G401 (cell line): ENCODE data around the gene CALB2. TPM values are rescaled to one million over a fixed set of nuclear protein-coding genes. Genes with fewer than 3 reads are reported as not detected.

Source experiments
- DNase-seq: peaks from one replicate; pipeline ENCODE4 v3.0.0-alpha.2; 2015; ENCODE audit warnings: low spot score
- in situ Hi-C: cut with HindIII; loops from 2 replicates; pipeline ENCODE4 v1.10.0; 2016; ENCODE audit warnings: low sequenced_read_pairs, mixed read lengths
- total RNA-seq: library from RNA; depleted of rRNA; stranded (reverse); fragments of >200 nt; shearing (Covaris generic); gene quantifications from 2 replicates; pipeline ENCODE4 v1.2.3, GENCODE V29; 2014

CALB2 gene
- total RNA-seq, 1 experiment from 2014 or later = 0.14 TPM

- in situ Hi-C loops = no loop called here
- DNase-seq = peak; percentile 82
Observed at GRCh38 chr16:71412270-71413160, 54.0 kb downstream of the CALB2 start.

- in situ Hi-C loops = no loop called here
- no peak for DNase-seq
Observed at GRCh38 chr16:71413341-71413740, 54.8 kb downstream of the CALB2 start.

- DNase-seq = no peak
- in situ Hi-C loops = no loop called here
Observed at GRCh38 chr16:71414038-71414437, 55.5 kb downstream of the CALB2 start.

- in situ Hi-C loops = no loop called here
- DNase-seq = no peak
Observed at GRCh38 chr16:71421911-71422310, 63.4 kb downstream of the CALB2 start.

- DNase-seq = no peak
- in situ Hi-C loops = no loop called here
Observed at GRCh38 chr16:71423016-71423415, 64.5 kb downstream of the CALB2 start.

GRCh38 chr16:71423865-71424264 is 65.3 kb downstream of the CALB2 start:
- in situ Hi-C loops = no loop called here

GRCh38 chr16:71424626-71425025 is 66.1 kb downstream of the CALB2 start:
- no peak for DNase-seq
- in situ Hi-C loops = no loop called here

More at GRCh38 chr16:71423865-71424264, 65.3 kb downstream of the CALB2 start:
- no peak for DNase-seq

GRCh38 chr16:71425746-71426068 is 67.2 kb downstream of the CALB2 start:
- no peak for DNase-seq
- in situ Hi-C loops = no loop called here

- in situ Hi-C loops = no loop called here
- peak; percentile 71 for DNase-seq
Observed at GRCh38 chr16:71426069-71426879, 67.8 kb downstream of the CALB2 start.

- in situ Hi-C loops = no loop called here
- DNase-seq = no peak
Observed at GRCh38 chr16:71426880-71427615, 68.5 kb downstream of the CALB2 start.

GRCh38 chr16:71428385-71428784 is 69.9 kb downstream of the CALB2 start:
- in situ Hi-C loops = no loop called here
- DNase-seq = no peak

GRCh38 chr16:71428883-71429282 is 70.4 kb downstream of the CALB2 start:
- in situ Hi-C loops = no loop called here
- DNase-seq = no peak

- in situ Hi-C loops = no loop called here
- no peak for DNase-seq
Observed at GRCh38 chr16:71429581-71429980, 71.1 kb downstream of the CALB2 start.

- DNase-seq = no peak
- in situ Hi-C loops = no loop called here
Observed at GRCh38 chr16:71430744-71431143, 72.2 kb downstream of the CALB2 start.

GRCh38 chr16:71431176-71431575 is 72.7 kb downstream of the CALB2 start:
- no peak for DNase-seq
- in situ Hi-C loops = no loop called here

- DNase-seq = no peak
- in situ Hi-C loops = no loop called here
Observed at GRCh38 chr16:71431991-71432390, 73.5 kb downstream of the CALB2 start.

- in situ Hi-C loops = no loop called here
- no peak for DNase-seq
Observed at GRCh38 chr16:71432906-71433305, 74.4 kb downstream of the CALB2 start.

- no peak for DNase-seq
- in situ Hi-C loops = no loop called here
Observed at GRCh38 chr16:71436473-71436872, 78.0 kb downstream of the CALB2 start.

GRCh38 chr16:71439523-71439922 is 81.0 kb downstream of the CALB2 start:
- no peak for DNase-seq
- in situ Hi-C loops = no loop called here
